AG08396 (cell line): ENCODE results near the gene LRTM1.
A peak's percentile ranks its signal among the peaks of the same experiment; 100 is the strongest.

ENCODE experiments used
- DNase-seq: peaks from one replicate; pipeline ENCODE4 v3.0.0; 2012; ENCODE audit warnings: low spot score, mixed read lengths

Gene LRTM1

GRCh38 chr3:54892168-54892567 is 35.7 kb downstream of the LRTM1 start:
- no peak for DNase-seq

- peak; percentile 92 for DNase-seq
Observed at GRCh38 chr3:54891540-54891897, 36.3 kb downstream of the LRTM1 start.

- DNase-seq, result no peak
Observed at GRCh38 chr3:54889731-54890130, 38.1 kb downstream of the LRTM1 start.

GRCh38 chr3:54888873-54889272 is 39.0 kb downstream of the LRTM1 start:
- DNase-seq, result no peak

- no peak for DNase-seq
Observed at GRCh38 chr3:54888162-54888561, 39.7 kb downstream of the LRTM1 start.

- peak; percentile 75 for DNase-seq
Observed at GRCh38 chr3:54882129-54882833, 45.6 kb downstream of the LRTM1 start.

- DNase-seq, result no peak
Observed at GRCh38 chr3:54878145-54878544, 49.7 kb downstream of the LRTM1 start.

- no peak for DNase-seq
Observed at GRCh38 chr3:54877730-54878129, 50.1 kb downstream of the LRTM1 start.

GRCh38 chr3:54876694-54877093 is 51.2 kb downstream of the LRTM1 start:
- no peak for DNase-seq

- no peak for DNase-seq
Observed at GRCh38 chr3:54875596-54876268, 52.1 kb downstream of the LRTM1 start.

- DNase-seq, result no peak
Observed at GRCh38 chr3:54874816-54875556, 52.9 kb downstream of the LRTM1 start.

GRCh38 chr3:54873059-54874010 is 54.5 kb downstream of the LRTM1 start:
- no peak for DNase-seq

GRCh38 chr3:54871867-54872266 is 56.0 kb downstream of the LRTM1 start:
- DNase-seq, result no peak

GRCh38 chr3:54870423-54870822 is 57.4 kb downstream of the LRTM1 start:
- peak; percentile 79 for DNase-seq
